ENCODE measurements around the gene TRIM67.

The TRIM67 gene

GRCh38 chr1:231233735-231234417 lies 72.0 kb downstream of the TRIM67 start:
- peak; percentile 54 for DNase-seq (ENCODE audit: low read depth)

GRCh38 chr1:231234506-231234905 lies 72.6 kb downstream of the TRIM67 start:
- DNase-seq (ENCODE audit: low read depth) = no peak

DNA sequence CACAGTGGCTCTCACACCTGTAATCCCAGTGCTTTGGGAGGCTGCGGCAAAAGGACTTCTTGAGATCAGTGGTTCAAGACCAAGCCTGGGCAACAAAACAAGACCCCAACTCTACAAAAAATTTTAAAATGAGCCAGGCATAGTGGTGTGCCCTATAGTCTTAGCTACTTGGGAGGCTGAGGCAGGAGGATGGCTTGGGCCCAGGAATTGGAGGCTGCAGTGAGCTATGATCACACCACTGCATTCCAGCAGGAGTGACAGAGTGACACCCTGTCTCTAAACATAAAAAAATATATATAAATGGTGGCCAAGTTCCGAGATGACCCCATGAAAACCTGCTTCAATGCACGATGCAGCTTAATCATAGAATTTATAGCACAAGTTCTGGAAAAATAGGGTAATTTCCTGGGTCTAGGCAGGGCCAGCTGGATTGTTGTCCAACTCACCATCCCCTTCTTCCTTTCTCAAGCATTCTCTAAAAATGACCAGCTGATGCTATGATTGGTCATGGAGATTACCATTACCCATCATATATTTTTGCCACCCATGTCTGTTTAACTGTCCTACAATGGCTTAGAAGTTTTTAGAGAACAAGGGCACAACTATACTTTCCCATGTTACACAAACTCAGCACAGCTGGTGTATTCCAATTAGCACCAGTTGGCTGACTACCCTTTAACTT lies 73.8 kb downstream of the TRIM67 start:
- DNase-seq (ENCODE audit: low read depth) = no peak

DNA sequence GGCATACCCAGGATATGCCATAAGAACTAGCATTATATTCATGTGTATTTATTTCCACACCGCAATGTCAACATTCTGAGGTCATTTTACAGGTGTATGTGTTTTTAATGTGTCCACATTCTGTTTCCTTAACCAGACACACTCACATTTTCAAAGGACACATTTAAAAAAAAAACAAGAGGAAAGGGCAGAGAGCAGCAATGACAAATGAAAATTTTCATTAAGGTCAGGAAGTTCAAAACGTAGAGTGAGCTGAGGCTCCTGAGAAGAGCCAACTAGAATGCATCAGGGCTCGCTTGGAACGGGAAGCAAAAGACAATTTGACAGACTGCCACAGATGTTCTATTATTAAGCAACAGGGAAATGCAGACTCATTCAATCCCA lies 74.3 kb downstream of the TRIM67 start:
- no peak for DNase-seq (ENCODE audit: low read depth)

- DNase-seq (ENCODE audit: low read depth) = no peak
Measured at GRCh38 chr1:231236938-231237337, 75.1 kb downstream of the TRIM67 start.

- peak; percentile 62 for DNase-seq (ENCODE audit: low read depth)
Measured at GRCh38 chr1:231238298-231238697, 76.4 kb downstream of the TRIM67 start.

GRCh38 chr1:231240531-231240882 lies 78.6 kb downstream of the TRIM67 start:
- no peak for DNase-seq (ENCODE audit: low read depth)

- DNase-seq (ENCODE audit: low read depth) = peak; percentile 68
Measured at GRCh38 chr1:231240883-231241735, 79.3 kb downstream of the TRIM67 start, which contains the start of gene GNPAT. GNPAT (plus strand) TSS chr1:231241212; CDS start chr1:231241379, 167 bp downstream.

DNA sequence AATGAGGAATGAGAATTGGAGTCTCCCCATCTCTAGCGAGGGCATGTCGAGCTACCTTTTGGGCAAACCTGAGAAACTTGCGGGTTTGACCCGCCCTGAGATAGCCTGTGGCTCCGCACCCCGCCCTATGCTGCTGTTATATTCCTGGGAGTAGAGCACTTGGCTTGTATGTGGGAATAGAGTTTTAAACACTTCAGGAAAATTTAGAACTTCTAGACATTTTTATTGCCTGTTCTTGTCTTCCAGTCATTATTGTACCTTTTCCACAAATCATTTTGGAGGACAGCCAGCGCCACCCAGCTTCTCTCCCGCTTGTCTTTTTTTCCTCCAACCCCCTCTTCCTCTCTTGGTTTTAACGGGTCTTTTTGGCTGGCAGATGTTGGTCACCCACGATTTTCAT lies 79.9 kb downstream of the TRIM67 start:
- DNase-seq (ENCODE audit: low read depth) = no peak

DNA sequence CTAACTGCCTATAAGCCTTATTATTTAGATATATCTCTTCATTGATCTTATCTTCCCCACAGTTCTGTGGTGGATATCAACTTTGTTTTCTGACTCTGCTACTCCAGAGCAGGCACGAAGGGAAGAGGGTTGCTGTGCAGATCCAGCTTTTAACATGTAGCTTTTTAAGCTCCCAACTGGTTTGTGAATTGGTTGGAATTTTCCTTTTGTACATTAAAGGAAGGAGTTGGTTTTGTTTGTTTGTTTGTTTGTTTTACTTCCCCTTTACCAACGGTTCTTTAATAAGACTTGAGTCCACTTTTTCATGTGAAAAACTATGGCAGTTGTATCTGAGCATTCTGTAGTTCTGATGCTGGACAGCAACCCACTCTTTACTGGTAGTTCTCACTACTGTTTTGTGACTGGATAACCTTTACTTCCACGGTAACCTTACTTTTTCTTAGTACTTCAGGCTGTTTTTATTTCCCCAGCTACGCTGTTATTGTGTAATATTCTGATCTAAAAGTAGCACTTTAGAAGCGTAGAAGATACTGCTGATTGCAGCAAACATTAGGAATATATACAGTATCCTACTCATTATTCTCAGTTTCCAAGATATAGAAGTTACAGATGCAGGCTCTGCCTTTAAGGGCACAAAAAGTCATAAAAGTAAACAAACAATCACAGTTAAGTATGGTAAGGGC lies 80.8 kb downstream of the TRIM67 start:
- DNase-seq (ENCODE audit: low read depth) = peak; percentile 47

GRCh38 chr1:231248778-231249177 lies 86.9 kb downstream of the TRIM67 start:
- no peak for DNase-seq (ENCODE audit: low read depth)

DNA sequence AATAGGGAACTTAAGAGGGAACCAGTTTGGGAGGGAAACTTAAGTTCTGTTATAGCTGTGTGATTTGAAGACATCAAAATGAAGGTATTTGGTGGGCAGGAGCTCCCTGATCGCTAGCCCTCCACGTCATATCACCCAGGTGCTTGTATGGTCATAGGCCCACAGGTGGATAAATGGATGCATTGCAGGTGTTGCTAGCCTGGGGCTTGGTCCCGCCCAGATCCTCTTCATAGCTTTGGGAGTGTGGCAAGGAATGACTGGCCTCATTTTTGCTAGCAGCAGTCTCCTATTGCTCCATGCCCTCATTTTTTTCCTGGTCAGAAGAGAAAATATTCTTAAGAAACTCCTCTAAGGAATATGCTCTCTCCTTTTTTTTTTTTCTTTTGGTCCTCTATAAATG lies 90.5 kb downstream of the TRIM67 start:
- no peak for DNase-seq (ENCODE audit: low read depth)

DNA sequence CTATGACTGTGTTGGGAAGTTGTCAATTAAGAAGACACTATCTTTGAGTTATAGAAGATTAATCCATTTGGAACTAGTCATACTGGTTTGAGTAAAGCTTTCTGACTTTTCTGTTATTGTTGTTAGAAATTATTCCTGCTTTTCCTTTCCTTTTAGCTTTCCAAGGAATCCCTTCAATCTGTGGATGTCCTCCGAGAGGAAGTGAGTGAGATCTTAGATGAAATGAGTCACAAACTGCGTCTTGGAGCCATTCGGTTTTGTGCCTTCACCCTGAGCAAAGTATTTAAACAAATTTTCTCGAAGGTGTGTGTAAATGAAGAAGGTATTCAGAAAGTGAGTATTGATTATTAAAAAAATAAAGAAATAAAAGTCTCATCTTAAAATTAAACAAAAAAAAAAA lies 98.5 kb downstream of the TRIM67 start:
- no peak for DNase-seq (ENCODE audit: low read depth)

DNA sequence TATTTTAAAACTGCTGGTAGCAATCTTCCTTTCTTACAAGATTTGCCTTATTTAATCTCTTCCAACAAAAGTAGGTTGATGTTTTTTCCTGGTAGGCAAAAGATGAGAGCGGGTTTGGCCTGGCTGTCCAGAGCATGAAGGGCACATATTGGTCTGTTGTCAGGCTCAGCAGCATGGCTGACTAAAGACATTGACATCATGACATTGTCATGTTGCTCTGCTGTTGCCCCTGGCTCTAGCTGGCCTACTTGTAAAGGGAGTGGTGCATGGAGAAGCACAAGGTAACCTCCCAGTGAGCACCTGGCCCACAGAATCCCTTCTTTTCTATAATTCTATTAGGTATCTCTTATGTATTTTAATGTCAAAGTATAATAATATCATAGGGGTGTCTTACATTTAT lies 102.8 kb downstream of the TRIM67 start:
- DNase-seq (ENCODE audit: low read depth) = no peak

DNA sequence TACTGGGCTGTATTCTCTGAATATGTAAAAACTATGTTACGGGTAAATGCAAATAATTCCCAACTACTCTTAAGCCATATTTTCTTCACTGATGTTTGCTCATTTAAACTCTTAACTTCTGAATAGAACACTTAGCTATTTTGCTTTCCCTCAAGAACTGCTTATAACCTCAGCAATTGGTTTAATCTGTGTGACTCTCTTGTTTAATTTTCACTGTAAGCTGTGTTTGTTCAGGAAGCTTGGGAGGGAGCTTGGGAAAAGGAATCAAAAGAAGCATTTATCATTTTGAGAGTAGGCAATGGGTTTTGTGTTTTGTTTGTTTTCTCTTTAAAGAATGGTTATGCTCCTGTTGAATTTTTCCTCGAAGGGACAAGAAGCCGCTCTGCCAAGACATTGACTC lies 103.5 kb downstream of the TRIM67 start:
- DNase-seq (ENCODE audit: low read depth) = no peak

- peak; percentile 58 for DNase-seq (ENCODE audit: low read depth)
Measured at GRCh38 chr1:231266811-231267322, 105.0 kb downstream of the TRIM67 start.

Data from amniotic epithelial cell (primary cell).